ENCODE measurements around the gene EPB41L1.

Gene EPB41L1

DNA sequence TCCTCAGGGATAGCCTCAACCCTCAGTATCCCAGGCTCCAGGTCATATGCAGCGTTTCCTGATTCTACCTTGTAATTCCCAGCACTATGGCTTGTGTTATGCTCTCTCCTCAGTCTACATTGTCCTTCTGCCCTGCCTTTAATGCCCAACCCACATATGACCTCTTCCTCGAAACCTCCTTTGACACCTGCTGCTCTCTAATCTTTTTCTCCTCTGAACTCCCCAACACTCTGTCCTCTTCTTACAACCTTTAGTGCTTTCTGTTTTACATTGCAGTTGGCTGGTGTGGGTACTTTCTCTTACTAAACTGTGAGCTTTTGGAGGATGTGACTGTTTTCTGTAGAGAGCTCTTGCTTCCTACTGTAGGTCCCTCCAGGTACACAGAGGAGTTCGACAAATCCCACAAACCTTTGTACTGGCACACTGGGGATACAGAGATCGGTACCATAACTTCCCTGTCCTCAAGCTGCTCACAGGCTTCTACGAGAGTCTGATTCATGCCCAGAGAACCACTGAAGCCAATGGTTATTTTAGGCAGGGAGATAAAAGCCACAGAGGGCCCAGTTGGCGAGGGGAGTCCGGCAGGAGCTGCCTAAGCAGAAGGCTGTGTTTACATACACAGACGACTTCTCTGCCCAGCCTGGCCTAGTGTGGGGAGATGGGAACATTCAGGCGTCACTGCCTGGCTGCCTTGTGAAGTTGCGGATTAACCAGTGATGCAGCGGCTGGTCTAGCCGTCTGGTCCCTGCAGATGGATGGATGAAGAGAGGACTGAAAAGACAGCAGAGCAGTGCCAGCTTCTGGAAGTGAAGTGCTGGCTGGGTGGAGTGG, 8.4 kb upstream of the EPB41L1 start:
- Histone ChIP-seq H3K4me1 (peaks cover 4% of the 10 kb centered on the region), H3K36me3 (ENCODE audit: control insufficient read depth, insufficient read depth, low read length) (no peaks in the 10 kb centered on the region), H3K79me2 (no peaks in the 10 kb centered on the region), H3K4me2 (ENCODE audit: low read length) (no peak overlapping the region), H3K4me3 (ENCODE audit: low read depth, low read length) (no peak overlapping the region), H3K9me3 (ENCODE audit: control insufficient read depth, low read length) (no peaks in the 10 kb centered on the region), H3K27me3 (ENCODE audit: control insufficient read depth, insufficient read depth, low read length) (no peaks in the 10 kb centered on the region), H3K9ac (no peak overlapping the region), H2AFZ (no peak overlapping the region), H3K27ac (no peak overlapping the region)
- no peak for TF ChIP-seq CTCF (IDR thresholded peaks at IDR 0.05)

- Histone ChIP-seq H3K4me1 (no peaks in the 10 kb centered on the region), H2AFZ (no peak overlapping the region), H3K4me3 (ENCODE audit: low read depth, low read length) (no peak overlapping the region), H3K79me2 (no peaks in the 10 kb centered on the region), H3K9me3 (ENCODE audit: control insufficient read depth, low read length) (no peaks in the 10 kb centered on the region), H3K27ac (no peak overlapping the region), H3K27me3 (ENCODE audit: control insufficient read depth, insufficient read depth, low read length) (no peaks in the 10 kb centered on the region), H3K36me3 (ENCODE audit: control insufficient read depth, insufficient read depth, low read length) (no peaks in the 10 kb centered on the region), H3K4me2 (ENCODE audit: low read length) (no peak overlapping the region), H3K9ac (no peak overlapping the region)
- no peak for TF ChIP-seq CTCF (IDR thresholded peaks at IDR 0.05)
Observed at GRCh38 chr20:36147690-36148089, 6.8 kb upstream of the EPB41L1 start.

DNA sequence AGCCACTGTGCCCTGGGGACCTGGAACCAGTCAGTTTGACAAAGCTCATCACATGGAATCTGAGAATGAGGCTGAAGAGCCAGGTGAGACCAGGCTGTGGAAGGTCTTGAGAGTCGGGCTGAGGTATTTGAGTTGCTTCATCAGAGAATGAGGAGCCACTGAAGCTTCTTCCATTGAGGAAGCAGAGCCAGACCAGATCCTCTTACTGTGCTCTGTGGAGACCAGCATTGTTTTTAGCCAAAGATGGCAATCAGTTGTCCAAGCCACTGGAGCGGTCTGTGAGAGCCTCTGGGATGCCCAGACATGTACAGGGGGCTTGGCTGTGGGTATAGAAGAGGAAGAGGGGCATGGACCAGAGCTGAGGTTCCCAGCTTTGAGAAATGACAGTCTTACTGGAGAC, 6.1 kb upstream of the EPB41L1 start:
- Histone ChIP-seq H3K4me1 (no peaks in the 10 kb centered on the region), H2AFZ (no peak overlapping the region), H3K9me3 (ENCODE audit: control insufficient read depth, low read length) (no peaks in the 10 kb centered on the region), H3K9ac (no peak overlapping the region), H3K27ac (no peak overlapping the region), H3K36me3 (ENCODE audit: control insufficient read depth, insufficient read depth, low read length) (no peaks in the 10 kb centered on the region), H3K79me2 (no peaks in the 10 kb centered on the region), H3K4me2 (ENCODE audit: low read length) (no peak overlapping the region), H3K4me3 (ENCODE audit: low read depth, low read length) (no peak overlapping the region), H3K27me3 (ENCODE audit: control insufficient read depth, insufficient read depth, low read length) (no peaks in the 10 kb centered on the region)
- no peak for TF ChIP-seq CTCF (IDR thresholded peaks at IDR 0.05)

DNA sequence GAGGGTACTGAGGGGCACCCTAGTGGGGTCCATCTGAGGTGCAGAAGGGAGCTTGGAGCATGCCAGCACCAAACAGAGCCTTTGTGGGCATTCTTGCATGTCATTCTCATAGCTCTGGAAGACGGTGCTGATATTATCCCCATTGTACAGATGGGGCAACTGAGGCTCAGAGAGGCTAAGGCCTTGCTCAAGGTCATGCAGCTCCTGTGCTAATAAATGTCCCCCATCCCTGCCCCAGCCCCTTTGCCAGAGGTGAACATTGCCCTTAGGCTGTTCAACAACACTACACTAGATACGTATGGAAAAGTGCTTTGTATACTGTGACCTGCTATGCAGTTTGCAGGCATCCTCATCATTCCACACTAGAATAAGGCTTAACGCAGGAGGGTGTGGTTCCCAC, 5.5 kb upstream of the EPB41L1 start:
- H2AFZ ChIP-seq: no peak overlapping the region
- no peak for TF ChIP-seq CTCF (IDR thresholded peaks at IDR 0.05)
- H3K79me2 ChIP-seq: no peaks in the 10 kb centered on the region
- H3K4me1 ChIP-seq: peaks cover 3% of the 10 kb centered on the region
- no peak overlapping the region for H3K9ac ChIP-seq
- H3K27ac ChIP-seq: no peak overlapping the region
- no peak overlapping the region for H3K4me3 ChIP-seq (ENCODE audit: low read depth, low read length)
- H3K9me3 ChIP-seq (ENCODE audit: control insufficient read depth, low read length): no peaks in the 10 kb centered on the region
- H3K4me2 ChIP-seq (ENCODE audit: low read length): no peak overlapping the region
- no peaks in the 10 kb centered on the region for H3K36me3 ChIP-seq (ENCODE audit: control insufficient read depth, insufficient read depth, low read length)
- no peaks in the 10 kb centered on the region for H3K27me3 ChIP-seq (ENCODE audit: control insufficient read depth, insufficient read depth, low read length)

GRCh38 chr20:36149469-36149868, 5.1 kb upstream of the EPB41L1 start:
- H3K4me2 ChIP-seq (ENCODE audit: low read length): no peak overlapping the region
- no peaks in the 10 kb centered on the region for H3K79me2 ChIP-seq
- no peak overlapping the region for H3K27ac ChIP-seq
- no peak overlapping the region for H3K4me3 ChIP-seq (ENCODE audit: low read depth, low read length)
- H3K4me1 ChIP-seq: peaks cover 4% of the 10 kb centered on the region
- no peaks in the 10 kb centered on the region for H3K36me3 ChIP-seq (ENCODE audit: control insufficient read depth, insufficient read depth, low read length)
- H3K9me3 ChIP-seq (ENCODE audit: control insufficient read depth, low read length): no peaks in the 10 kb centered on the region
- no peak overlapping the region for H2AFZ ChIP-seq
- TF ChIP-seq CTCF (IDR thresholded peaks at IDR 0.05): no peak
- no peaks in the 10 kb centered on the region for H3K27me3 ChIP-seq (ENCODE audit: control insufficient read depth, insufficient read depth, low read length)
- no peak overlapping the region for H3K9ac ChIP-seq
